Stimulated activated naive B cell treated with anti-CD40 and anti-IgM and Interleukin-4, amounts not matched to agents 10 μg/mL and 1 μg/mL and 100 μg/mL, for 72 hours (primary cell): ENCODE data around the gene PDE11A.

Source experiments
- ATAC-seq, 2 donors: fragments of 150-1000 bp; cut with Tn5 transposase; replicated peaks; 2 replicates each; pipeline ENCODE4 v1.10.0; 2021; ENCODE audit warnings: moderate library complexity in 1 of 2
- DNase-seq: peaks from one replicate; pipeline ENCODE4 v3.0.0; 2021
- H3K27ac Mint-ChIP-seq: one replicate; pipeline ENCODE4 v1.8.0; 2022; ENCODE audit warnings: mild to moderate bottlenecking, mixed read lengths
- H3K27me3 Mint-ChIP-seq, 2 donors: one replicate each; pipeline ENCODE4 v1.8.0; 2022; ENCODE audit warnings: mixed read lengths in 2 of 2
- H3K36me3 Mint-ChIP-seq, 2 donors: one replicate each; pipeline ENCODE4 v1.8.0; 2022; ENCODE audit warnings: mixed read lengths in 2 of 2, mild to moderate bottlenecking in 1 of 2
- H3K4me1 Mint-ChIP-seq, 2 donors: one replicate each; pipeline ENCODE4 v1.8.0; 2022; ENCODE audit warnings: mixed read lengths in 2 of 2, mild to moderate bottlenecking in 1 of 2
- H3K4me3 Mint-ChIP-seq, 2 donors: one replicate each; pipeline ENCODE4 v1.8.0; 2022; ENCODE audit warnings: mild to moderate bottlenecking in 2 of 2, mixed read lengths in 2 of 2, moderate library complexity in 1 of 2
- H3K9me3 Mint-ChIP-seq, 2 donors: one replicate each; pipeline ENCODE4 v1.8.0; 2022; ENCODE audit warnings: mixed read lengths in 2 of 2, mild to moderate bottlenecking in 1 of 2

The PDE11A gene

DNA sequence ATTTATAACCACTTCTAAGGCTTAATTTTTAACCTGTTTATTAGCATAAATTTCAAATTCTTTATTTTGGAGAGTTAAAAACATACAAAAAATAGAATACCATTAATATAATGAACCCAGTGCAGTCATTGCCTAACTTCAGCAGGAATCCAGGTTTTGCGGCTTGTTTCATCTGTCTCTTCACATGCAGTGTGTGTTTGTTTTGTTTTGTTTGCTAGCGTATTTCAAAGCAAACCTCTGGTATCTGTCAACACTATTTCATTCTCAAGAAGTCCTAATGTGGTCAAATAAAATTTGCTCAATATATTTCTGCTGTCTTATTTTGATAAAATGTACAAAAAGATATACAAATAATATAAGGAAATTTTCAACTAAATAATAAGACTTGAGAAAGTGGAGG is 351.5 kb downstream of the PDE11A start:
- DNase-seq (no peak), ATAC-seq (no peak)
- no peaks in the 10 kb centered on the region for H3K9me3 Mint-ChIP-seq
- peaks cover 2 to 6% of the 10 kb centered on the region in 2 donors for H3K4me1 Mint-ChIP-seq
- H3K27ac Mint-ChIP-seq = no peak overlapping the region
- H3K36me3 Mint-ChIP-seq = no peaks in the 10 kb centered on the region
- no peak overlapping the region for H3K4me3 Mint-ChIP-seq
- H3K27me3 Mint-ChIP-seq = peaks cover 4 to 6% of the 10 kb centered on the region in 2 donors

GRCh38 chr2:177717831-177718618 is 354.6 kb downstream of the PDE11A start:
- H3K4me1 Mint-ChIP-seq = no peaks in the 10 kb centered on the region
- no peak overlapping the region for H3K27ac Mint-ChIP-seq
- DNase-seq (no peak), ATAC-seq (no peak)
- H3K36me3 Mint-ChIP-seq = no peaks in the 10 kb centered on the region
- no peaks in the 10 kb centered on the region for H3K27me3 Mint-ChIP-seq
- H3K9me3 Mint-ChIP-seq = no peaks in the 10 kb centered on the region
- no peak overlapping the region for H3K4me3 Mint-ChIP-seq

- H3K4me1 Mint-ChIP-seq = no peaks in the 10 kb centered on the region
- H3K27ac Mint-ChIP-seq = no peak overlapping the region
- DNase-seq (no peak), ATAC-seq (no peak)
- no peak overlapping the region for H3K4me3 Mint-ChIP-seq
- no peaks in the 10 kb centered on the region for H3K27me3 Mint-ChIP-seq
- H3K36me3 Mint-ChIP-seq = no peaks in the 10 kb centered on the region
- H3K9me3 Mint-ChIP-seq = no peaks in the 10 kb centered on the region
Measured at GRCh38 chr2:177716484-177716883, 356.1 kb downstream of the PDE11A start.

DNA sequence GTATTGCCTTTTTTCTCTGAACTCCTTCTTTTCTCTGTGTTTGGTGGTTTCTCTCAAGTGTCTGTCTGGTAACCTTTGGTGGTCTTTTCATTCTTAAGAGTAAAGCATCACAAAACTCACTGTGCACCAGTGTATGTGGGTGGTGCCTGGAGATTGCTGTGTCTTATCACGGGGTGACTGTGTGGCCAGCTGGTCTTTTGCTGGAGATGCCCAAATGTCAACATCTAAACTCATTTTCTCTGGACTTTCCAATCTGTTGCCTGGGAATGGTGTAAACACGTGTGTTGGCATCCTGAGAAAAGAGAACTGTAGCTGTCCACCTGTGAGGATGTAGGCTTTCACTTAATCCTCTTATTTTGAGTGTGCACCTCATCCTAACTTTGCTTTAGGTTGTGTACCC is 356.8 kb downstream of the PDE11A start:
- Mint-ChIP-seq H3K27ac (no peak overlapping the region), H3K4me1 (no peaks in the 10 kb centered on the region), H3K36me3 (no peaks in the 10 kb centered on the region), H3K27me3 (no peaks in the 10 kb centered on the region), H3K4me3 (no peak overlapping the region), H3K9me3 (no peaks in the 10 kb centered on the region)
- DNase-seq (no peak), ATAC-seq (no peak)

GRCh38 chr2:177714704-177715103 is 357.9 kb downstream of the PDE11A start:
- Mint-ChIP-seq H3K9me3 (no peaks in the 10 kb centered on the region), H3K27ac (no peak overlapping the region), H3K4me3 (no peak overlapping the region), H3K4me1 (no peaks in the 10 kb centered on the region), H3K36me3 (no peaks in the 10 kb centered on the region), H3K27me3 (no peaks in the 10 kb centered on the region)
- DNase-seq (no peak), ATAC-seq (no peak)

DNA sequence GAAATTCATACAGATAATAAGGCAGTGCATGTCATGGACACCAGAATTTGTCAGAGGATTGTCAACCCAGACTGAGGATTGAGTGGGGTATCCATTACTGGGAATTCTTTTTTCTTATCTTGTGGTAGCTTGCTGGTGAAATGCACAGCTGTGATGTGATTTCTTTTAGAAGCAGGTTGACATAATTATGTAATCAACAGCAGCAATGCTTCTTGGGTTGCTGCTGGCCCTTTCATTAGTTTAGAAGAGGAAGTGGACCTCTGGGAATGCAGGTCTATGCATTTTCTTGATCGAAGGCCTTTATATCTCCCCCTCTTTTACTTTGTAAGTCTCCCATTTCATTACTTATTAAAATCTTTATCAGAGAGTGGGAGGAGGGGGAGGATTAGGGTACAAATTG is 360.1 kb downstream of the PDE11A start:
- Mint-ChIP-seq H3K36me3 (no peaks in the 10 kb centered on the region), H3K9me3 (no peaks in the 10 kb centered on the region), H3K4me1 (no peaks in the 10 kb centered on the region), H3K4me3 (no peak overlapping the region), H3K27me3 (no peaks in the 10 kb centered on the region), H3K27ac (no peak overlapping the region)
- ATAC-seq (no peak), DNase-seq (no peak)

DNA sequence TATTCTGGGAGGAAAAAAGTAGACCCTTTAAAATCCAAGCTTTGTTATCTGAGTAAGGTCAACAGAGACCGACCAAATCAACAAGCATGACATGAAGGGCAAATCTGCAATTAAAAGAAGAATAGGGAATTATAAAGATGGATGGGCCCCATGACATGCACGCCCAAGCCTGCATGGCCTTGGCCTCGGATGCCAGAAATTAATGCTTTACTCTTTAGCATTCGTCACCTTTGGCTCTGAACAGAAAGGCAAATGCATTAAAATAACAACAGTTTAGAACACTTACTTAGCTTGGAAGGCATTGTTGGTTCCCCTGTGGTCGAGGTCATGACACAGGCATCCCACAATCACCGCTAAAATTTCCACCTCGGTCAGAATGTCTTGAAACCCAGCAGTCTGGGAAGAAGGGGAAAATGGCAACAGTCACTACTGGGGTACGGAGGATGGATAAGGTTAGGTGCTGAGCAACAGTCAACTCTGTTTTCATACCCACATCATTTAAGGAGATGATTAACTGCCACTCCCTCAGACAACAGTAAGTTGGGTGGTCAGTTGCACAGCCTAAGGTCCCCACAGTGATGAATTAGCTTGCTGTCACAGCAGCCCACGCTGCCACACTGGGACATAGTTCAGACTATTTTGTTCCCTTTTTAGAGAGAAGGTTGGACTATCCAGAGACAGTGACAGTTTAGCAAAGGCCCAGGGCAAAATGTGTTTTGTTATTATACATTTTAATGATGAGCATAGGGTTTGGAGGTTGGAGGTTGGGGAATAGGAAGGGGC is 360.9 kb downstream of the PDE11A start:
- Mint-ChIP-seq H3K4me3 (no peak overlapping the region), H3K36me3 (no peaks in the 10 kb centered on the region), H3K27me3 (no peaks in the 10 kb centered on the region), H3K27ac (no peak overlapping the region), H3K9me3 (no peaks in the 10 kb centered on the region), H3K4me1 (no peaks in the 10 kb centered on the region)
- DNase-seq (no peak), ATAC-seq (no peak)

- Mint-ChIP-seq H3K9me3 (no peaks in the 10 kb centered on the region), H3K27me3 (no peaks in the 10 kb centered on the region), H3K4me1 (no peaks in the 10 kb centered on the region), H3K27ac (no peak overlapping the region), H3K4me3 (no peak overlapping the region), H3K36me3 (no peaks in the 10 kb centered on the region)
- no peak for ATAC-seq
- DNase-seq = no peak
Measured at GRCh38 chr2:177710889-177711288, 361.7 kb downstream of the PDE11A start.

DNA sequence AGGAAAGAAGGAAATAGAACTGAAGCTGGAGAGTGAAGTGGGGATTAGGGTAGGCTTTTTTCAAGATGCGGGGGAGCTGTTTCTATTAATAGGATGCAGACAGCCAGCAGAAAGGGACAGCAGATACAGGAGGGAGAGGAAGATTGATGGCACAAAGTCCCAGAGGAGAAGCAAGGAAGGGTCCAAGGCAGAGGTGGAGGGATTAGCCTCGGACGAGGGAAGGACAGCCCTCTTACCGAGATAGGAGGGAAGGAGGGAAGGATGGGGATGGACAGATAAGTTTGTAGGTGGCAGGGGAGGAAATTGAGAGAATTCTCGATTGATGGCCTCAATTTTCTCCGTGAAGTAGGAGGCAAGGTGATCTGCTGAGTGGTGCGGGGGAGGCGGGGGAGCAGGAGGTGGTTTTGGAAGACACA is 362.6 kb downstream of the PDE11A start:
- Mint-ChIP-seq H3K36me3 (no peaks in the 10 kb centered on the region), H3K4me1 (no peaks in the 10 kb centered on the region), H3K4me3 (no peak overlapping the region), H3K27ac (no peak overlapping the region), H3K9me3 (no peaks in the 10 kb centered on the region), H3K27me3 (peaks cover 0 to 4% of the 10 kb centered on the region in 2 donors)
- no peak for ATAC-seq
- DNase-seq = no peak

DNA sequence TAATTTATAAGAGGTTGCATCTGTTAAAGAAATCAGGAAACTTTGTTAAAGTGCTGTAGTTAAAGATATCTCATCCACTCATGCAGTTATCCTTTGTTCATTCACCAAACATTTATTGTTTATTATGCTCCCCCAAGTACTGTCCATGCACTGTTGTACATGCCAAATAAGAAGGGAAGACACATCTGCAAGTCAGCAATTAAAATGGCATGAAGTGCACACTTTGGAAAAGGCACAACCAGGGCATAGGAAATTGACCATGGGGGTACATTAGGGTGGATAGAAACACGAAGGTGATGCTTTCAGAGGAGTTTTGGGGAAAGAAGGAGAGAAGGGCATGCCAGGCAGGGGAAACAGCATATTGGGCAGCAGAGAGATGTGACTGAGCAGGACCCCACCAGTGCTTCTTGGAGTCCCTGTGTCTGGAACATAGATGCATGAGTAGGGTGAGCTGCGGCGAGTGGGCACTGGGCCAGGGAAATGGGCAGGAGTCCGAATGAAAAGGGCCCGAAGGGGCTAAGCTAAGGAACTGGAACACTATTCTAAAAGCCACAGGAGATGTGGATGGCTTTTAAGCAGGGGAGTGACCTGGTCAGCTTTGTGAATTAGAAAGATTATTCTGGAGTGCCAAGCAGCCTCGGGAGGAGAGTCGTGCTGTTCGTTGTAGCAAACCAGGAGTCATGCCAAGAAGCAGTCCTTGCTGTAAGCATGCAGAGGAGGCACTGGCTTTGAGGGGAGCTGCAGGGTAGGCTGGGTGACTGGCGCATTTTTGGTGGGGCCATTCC is 363.7 kb downstream of the PDE11A start:
- Mint-ChIP-seq H3K36me3 (no peaks in the 10 kb centered on the region), H3K9me3 (no peaks in the 10 kb centered on the region), H3K27me3 (peaks cover 0 to 4% of the 10 kb centered on the region in 2 donors), H3K27ac (no peak overlapping the region), H3K4me1 (no peaks in the 10 kb centered on the region), H3K4me3 (no peak overlapping the region)
- no peak for DNase-seq
- ATAC-seq = no peak

- ATAC-seq = no peak
- Mint-ChIP-seq H3K4me1 (no peaks in the 10 kb centered on the region), H3K36me3 (no peaks in the 10 kb centered on the region), H3K27ac (no peak overlapping the region), H3K9me3 (no peaks in the 10 kb centered on the region), H3K27me3 (peaks cover 0 to 4% of the 10 kb centered on the region in 2 donors), H3K4me3 (no peak overlapping the region)
- DNase-seq = no peak
Measured at GRCh38 chr2:177708106-177708505, 364.5 kb downstream of the PDE11A start.

DNA sequence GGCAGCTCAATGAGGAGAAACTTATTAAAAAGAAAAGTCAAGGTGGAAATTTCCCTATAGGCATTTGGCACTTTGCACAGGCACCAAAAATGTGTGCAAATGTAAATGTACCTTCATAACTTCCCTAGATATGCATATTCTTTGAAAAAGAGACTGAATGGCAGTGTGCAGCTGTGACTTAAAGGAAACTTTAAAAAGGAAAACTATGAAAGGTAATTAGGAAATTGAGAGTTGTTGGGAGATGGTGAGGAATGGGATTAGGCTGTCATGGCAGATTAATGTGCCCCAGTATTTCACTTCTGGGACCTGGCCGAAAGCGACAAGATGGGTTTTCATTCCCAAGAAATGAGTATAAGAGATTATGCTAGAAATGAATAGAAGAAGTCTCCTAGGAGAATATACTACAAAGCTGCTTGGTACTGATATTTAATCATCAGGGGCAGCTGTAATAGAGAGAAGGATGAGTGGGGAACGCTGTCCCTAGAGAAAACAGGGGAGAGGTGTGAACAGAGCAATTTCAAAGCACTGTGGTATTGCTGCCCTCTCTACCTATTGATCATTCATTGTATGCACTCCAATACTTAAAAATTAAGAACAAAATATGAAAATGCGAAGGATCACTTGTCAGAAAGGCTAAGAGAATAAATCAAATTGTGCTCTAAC is 366.9 kb downstream of the PDE11A start:
- H3K27ac Mint-ChIP-seq = no peak overlapping the region

GRCh38 chr2:177703159-177703558 is 369.4 kb downstream of the PDE11A start:
- DNase-seq = no peak
- H3K27me3 Mint-ChIP-seq = peaks cover 0 to 4% of the 10 kb centered on the region in 2 donors
- ATAC-seq = no peak

More for the DNA sequence above, 366.9 kb downstream of the PDE11A start:
- H3K4me1 Mint-ChIP-seq = no peaks in the 10 kb centered on the region
- DNase-seq = no peak
- H3K4me3 Mint-ChIP-seq = no peak overlapping the region
- H3K36me3 Mint-ChIP-seq = no peaks in the 10 kb centered on the region
- H3K9me3 Mint-ChIP-seq = no peaks in the 10 kb centered on the region
- peaks cover 0 to 4% of the 10 kb centered on the region in 2 donors for H3K27me3 Mint-ChIP-seq
- no peak for ATAC-seq

DNA sequence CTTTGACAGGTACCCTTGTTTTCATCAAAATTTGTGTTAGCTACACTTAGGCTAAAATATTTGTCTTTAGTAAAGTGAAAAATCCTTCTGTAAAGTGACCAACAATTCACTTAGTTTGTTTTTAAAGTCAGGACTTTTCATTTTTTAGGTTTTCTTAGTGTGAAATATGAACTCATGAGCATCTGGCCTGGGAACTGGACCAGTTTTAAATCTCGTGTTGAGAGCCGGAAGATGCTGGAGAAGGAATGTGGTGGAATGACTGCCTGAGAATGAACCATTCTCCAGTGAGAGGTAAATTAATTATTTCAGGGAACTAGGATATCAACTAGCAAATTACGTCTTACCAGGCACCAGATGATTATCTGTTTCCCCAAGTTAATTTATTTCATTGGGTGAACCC is 374.3 kb downstream of the PDE11A start:
- ATAC-seq (no peak), DNase-seq (no peak)
- H3K9me3 Mint-ChIP-seq = no peaks in the 10 kb centered on the region
- peaks cover 0 to 4% of the 10 kb centered on the region in 2 donors for H3K27me3 Mint-ChIP-seq
- H3K27ac Mint-ChIP-seq = no peak overlapping the region
- H3K4me1 Mint-ChIP-seq = no peaks in the 10 kb centered on the region
- no peaks in the 10 kb centered on the region for H3K36me3 Mint-ChIP-seq
- no peak overlapping the region for H3K4me3 Mint-ChIP-seq

More at GRCh38 chr2:177703159-177703558, 369.4 kb downstream of the PDE11A start:
- no peaks in the 10 kb centered on the region for H3K9me3 Mint-ChIP-seq
- H3K27ac Mint-ChIP-seq = no peak overlapping the region
- no peaks in the 10 kb centered on the region for H3K4me1 Mint-ChIP-seq
- H3K4me3 Mint-ChIP-seq = no peak overlapping the region
- no peaks in the 10 kb centered on the region for H3K36me3 Mint-ChIP-seq
